ENCODE results near the gene NFIB.

Gene NFIB

DNA sequence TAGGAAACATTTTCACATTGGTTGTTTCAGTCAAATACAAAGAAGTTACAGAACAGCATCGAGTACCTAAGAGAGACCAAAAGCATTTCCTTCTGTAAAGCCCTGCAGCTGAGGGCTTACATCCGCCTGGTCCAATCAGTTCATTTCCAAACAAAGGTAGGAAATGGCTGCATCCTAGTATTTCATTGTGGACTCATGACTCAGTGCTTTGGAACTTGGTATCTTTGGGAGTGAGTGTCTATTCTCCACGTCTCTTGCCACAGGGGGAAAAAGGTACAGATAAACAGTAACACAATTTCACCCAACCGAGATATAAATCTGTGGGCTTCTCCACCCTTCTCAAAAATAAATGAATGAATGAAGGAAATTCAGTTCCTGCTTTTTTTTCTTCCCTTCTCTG is 75.4 kb downstream of the NFIB start:
- no peak for DNase-seq

DNA sequence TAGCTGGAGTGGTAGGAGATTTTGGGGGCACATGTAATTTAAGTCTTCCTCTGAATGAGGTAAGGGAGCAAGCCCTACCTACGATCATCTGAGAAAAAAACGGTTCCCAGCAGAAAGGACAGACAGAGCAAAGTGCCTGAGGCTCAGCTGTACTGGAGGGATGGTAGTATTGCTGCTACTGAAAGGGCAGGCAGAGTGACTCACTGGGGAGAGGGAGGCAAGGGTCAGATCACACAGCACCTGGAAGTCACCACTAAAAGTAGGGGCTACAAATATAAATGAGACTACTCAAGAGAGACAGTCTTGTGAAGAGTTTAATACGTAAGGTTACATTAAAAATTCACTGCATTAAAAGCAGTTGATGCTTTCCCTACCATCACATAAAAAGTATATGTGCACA is 75.9 kb downstream of the NFIB start:
- DNase-seq = no peak

DNA sequence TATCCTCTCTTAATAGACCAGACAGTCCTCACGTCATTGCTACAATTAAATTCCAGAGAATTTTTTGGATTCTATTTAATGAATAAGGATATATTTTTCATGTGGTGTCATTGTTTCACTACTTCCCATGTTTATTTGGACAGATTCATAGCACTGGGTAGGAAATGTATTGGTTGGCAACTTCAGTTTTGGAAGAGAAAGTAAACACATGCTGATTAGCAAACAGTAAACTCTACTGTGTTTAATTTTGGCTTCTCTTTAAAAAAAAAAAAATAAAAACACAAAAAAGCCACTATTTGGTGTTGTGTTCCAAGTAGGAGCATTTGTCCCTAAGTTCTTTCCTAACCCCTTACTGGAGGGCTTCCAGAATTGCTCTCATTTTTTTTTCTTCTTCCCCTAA is 77.3 kb downstream of the NFIB start:
- DNase-seq = no peak

DNA sequence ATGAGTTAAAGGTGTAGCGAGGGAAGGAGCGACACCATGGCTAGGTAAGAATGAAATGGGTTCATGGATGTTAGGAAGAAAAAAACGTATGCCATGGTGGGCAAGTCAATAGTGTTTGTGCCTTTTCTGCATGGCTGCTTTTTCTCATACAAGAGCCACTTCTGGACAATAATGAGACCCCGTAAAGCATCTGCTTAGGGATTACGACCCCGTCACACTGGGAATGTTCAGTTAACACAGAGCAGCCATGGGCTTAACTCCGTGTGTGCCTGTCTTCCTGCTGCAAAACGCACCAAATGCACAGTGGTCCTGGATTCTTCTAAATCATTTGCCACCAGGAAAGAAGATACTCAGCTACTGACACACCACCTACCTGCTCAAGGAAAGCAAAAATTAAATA is 81.8 kb downstream of the NFIB start:
- no peak for DNase-seq

DNA sequence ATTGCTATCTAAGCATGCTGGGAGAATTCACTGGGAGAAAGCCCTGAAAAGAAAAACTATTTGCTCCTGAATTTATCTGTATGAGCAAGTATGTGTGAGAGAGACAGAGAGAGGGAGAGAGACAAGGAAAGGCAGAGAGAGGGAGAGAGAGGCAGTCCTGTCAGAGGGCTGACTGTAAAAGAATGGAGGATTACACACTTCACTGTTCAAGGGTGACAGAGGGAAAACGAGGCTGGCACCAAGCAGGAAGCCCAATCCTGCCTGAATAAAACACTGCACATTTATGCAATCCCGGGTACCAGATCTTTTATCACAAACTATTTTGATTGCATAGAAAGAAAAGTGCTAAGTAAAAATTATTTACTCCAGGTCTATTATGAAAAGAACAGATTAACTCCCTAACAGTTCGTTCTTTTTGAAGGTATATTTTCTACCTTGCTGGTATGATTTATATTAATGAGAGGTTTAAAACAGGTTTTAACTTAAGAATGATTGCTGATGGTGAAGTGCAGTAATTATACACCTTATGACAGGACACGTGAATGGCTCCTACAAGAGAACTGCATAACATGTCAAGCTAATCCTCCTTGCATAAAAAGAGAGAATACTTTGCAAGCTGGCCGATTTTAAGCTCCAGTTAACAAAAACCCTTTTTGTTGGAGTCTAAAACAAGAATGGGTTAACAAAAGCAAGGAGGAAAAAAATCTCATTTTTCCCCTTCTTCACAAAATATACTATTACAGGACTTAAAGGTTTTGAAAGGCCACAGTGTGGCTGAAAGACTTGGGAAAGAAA is 82.5 kb downstream of the NFIB start:
- DNase-seq = no peak

DNA sequence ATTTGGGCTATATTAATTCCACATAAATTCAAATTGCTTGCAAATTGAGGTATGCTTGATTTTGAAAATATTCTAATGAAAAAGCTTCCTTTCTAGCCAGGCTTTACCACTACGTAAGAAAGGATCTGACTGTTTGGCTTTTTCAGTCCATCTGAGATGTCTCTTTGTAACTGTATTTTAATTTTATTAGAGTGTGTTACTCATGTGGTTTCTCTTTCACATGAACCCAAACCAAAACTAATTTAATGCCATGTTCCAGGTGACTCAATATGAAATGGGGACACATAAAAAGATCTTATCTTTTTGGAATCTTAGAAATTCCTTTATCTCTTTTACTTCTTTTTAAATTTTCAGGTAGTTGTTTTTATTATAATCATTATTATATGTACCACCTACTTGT is 85.3 kb downstream of the NFIB start:
- no peak for DNase-seq

DNA sequence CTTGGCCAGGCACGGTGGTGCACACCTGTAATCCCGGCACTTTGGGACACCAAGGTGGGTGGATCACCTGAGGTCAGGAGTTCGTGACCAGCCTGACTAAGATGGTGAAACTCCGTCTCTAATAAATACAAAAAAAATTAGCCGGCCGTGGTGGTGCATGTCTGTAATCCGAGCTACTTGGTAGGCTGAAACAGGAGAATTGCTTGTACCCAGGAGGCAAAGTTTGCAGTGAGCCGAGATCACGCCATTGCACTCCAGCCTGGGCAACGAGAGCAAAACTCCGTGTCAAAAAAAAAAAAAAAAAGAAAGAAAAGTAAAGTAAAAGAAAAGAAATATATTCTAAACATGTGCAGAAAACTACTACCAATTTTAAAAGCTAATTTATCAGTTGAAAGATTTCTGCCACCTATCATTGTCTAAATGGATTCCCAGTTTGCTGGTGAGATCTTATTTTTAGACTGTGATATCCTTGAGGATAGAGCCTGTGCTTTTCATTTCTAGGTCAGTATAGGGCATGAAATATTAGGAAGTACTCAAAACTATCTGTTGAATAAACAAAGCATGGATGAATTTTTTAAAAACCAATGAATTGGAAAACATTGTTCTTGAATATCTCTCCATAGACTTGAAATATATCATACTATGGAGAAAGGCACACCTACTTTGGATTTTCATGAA is 86.9 kb downstream of the NFIB start:
- no peak for DNase-seq

DNA sequence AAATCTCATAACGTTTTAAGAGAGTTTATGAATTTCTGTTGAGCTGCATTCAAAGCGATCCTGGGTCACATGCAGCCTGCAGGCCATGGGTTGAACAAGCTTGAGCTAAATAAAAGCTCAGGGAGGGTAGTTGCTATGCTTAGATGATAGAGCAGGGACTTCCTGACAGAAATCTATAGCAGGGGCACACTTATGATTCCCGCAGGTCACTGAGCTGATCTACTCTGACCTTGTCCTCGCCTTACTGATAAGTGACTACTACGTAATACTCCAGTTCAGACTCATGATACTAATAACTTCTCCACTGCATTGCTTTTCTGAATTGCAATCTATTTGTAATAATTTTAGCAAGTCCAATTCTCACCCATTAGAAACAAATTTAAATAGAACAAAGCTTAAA is 90.9 kb downstream of the NFIB start:
- no peak for DNase-seq

DNA sequence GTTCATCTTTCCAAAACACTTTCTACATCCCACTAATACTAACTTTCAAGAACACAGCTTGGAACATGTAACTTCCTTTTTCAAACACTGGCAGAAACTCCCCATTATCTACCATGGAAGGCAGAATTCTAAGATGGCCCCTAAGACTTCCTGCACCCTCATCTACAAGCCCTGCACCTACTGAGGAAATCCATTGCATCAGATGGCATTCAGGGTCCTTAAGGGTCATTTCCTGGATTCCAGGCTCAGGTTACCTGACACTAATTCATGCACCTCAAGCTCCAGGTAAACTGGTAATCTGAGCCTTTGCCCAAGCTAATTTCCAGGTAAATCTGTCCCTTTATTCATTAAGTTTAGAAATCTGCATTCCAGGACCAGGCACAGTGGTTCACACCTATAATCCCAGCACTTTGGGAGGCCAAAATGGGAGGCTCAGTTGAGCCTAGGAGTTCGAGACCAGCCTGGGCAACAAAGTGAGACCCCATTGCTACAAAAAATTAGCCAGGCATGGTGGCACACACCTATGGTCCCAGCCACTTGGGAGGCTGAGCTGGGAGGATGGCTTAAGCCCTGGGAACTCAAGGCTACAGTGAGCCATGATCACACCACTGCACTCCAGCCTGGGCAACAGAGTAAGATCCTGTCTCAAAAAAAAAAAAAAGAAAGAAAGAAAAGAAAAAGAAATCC is 91.6 kb downstream of the NFIB start:
- DNase-seq = no peak

DNA sequence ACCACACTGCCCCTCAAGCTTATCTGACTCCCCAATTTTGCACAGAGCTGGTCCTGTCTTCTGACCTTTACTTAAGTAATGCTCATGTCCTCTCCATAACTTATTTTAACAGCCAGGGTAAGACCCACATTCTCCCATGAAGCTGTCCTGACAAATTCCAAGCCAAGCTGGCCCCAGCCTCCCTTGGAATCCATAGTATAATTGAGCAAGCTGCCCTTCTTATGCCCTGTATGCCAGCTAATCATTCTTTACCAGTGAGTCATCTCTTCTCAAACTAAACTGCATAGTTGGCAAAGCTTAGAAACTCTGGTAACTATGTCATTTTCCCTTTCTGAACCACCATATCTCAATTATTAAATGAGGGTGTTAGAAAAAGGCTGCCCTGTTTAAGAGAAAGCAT is 92.4 kb downstream of the NFIB start:
- no peak for DNase-seq

DNA sequence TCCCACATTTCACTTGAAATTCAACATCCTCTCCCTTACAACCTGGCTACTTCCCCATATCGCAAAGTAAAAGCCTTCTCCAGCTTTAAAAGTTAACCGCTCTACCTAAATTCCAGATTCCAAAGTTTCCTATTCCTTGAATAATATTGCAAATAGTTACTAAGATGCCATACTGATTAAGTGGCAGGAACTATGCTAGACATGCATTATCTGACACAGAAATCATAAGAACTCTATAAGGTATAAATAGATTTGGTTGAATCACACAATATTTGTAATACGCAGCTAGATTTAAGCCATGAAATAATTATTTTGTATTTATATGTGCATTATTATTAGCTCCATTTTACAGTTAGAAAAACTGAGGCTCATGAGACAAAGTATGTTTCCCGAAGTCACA is 92.8 kb downstream of the NFIB start:
- no peak for DNase-seq

DNA sequence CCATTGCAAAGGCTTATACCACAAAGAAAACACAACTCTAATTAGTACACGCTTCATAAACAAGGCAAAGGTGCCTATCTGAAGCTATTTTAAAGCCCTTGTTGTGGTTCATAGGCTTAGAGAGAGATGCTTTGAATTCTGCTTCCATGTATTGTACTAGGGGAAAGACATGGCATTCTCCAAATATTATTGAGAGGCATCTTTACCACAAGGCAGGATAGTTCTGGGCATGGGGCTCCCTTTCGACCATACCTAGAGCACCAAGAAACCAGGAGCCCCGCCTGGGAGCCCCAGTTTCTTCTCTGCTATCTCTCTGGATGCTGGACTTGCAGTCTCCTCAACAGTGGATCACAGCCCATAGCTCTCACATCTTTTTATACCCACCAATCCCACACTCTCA is 93.7 kb downstream of the NFIB start:
- no peak for DNase-seq

DNA sequence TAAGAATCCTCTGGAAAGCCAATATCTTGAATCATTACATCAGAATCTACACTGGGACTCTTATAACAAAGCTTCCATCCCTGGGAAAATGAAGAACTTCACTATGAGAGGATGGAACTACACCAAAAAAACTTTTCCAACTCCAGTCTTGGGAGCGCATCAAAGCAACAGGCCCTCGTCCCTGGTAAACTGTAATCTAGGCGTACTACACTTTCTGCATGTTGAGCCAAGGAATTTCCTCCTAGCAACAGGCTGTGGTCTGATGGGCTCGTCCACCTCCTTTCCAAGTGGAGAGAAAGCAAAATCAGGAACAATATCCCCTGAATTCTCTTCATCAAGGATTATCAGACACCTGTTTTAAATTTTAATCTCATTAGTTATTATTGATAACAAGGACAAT is 94.1 kb downstream of the NFIB start:
- DNase-seq = no peak

DNA sequence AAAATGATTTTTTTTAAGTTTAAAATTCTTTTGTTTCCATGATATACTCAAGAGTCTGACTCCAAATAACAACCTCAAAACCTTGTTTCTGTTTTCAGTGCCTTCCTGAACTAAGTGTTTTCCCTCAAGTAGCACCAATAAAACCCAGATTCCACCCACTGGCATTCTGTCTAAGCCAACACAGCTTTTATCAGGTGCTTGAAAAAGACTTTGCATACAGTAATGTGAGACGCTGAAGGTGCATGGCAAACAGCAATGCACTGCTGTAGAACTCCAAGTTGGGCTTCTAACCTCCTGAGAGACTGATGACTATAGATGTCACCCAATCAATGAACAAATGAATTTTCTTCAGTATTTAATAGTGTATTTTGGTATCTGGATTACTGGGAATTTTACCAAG is 95.7 kb downstream of the NFIB start:
- no peak for DNase-seq

DNA sequence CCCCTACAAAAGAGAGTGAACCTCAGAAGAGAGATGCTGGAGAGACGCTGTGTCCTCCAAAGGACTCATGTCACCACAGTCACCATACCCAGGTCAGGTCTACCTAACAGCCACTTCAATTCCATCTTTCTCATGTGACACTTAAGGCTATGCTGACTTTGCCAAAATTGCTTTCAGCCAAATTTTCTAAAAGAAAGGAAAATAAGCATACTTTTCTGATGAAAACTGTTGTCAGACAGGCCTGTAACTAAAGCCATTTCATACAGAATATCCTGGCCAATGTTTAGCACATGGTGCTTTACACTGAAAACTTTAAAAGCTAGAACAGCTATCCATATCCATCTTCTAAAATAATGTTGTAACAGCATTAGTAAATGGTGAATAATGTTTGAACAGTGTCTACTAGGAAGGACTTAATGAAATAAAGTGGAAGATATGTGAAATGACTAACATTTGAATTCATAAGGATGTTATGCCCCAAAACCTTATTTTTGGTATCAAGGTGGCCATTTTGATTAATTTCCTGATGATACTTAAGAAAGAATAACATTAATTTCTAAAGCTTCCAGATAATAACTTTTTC is 97.2 kb downstream of the NFIB start:
- DNase-seq = no peak

DNA sequence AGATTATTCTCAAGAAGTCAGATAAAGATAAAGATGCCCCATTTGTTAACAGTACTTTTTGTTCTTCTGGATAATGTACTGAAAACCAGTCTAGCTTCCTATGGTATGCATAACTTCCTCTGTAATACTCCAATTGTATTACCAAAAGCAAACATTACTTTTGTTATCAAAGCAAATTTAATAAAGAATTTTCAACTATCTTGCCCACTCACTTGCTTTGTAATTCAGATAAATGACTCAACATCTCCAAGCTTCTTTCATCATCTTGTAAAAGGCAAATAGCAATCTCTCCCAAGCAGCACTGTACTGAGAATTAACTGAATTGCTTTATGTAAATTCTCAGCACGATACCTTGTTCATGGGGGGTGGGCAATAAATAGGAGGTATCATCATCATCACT is 98.3 kb downstream of the NFIB start:
- no peak for DNase-seq

DNA sequence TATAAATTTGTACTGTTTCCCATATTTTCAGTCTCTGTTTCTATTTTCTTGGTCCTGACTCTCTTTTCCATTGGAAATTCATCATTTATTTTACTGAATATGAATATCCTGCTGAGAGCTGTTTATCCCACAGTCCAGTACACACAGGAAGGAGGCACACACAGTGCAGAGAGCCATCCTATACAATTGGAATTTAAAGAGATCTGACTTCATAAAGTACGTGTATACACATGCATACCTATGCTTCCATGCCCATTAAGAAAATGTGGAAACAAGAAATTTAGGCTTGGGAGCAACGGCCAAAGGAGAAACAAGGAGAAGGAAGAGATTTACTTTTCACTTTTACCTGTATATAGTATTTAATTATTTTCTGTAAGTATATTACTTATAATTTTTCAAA is 99.2 kb downstream of the NFIB start:
- no peak for DNase-seq

DNA sequence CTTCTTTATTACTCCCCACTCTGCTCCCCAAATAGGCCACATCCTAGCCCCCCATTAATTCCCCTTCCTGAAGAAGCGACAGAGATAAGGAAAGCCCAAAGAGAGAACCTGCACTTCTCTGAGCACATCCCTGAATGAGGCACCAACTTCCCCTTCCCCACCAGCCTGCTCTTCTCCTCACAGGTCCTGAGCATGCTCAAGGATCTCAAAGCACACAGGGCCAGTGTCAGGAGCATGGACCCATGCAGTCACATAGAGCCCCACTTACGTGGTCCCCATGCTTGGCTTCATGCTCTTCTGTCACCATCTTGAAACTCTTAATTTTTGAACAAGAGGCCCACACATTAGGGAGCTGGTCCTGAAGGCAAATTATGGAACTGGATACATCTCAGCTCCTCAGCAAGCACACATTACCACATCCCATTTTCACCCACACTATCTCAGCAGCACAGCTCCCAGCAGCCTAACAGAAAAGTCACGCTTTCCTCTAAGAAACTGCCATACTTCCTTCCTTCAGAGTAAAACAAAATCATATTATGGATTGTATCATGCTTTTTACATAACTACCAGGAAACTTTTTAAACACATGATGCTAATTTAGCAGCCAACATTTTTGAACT is 99.8 kb downstream of the NFIB start:
- DNase-seq = no peak

DNA sequence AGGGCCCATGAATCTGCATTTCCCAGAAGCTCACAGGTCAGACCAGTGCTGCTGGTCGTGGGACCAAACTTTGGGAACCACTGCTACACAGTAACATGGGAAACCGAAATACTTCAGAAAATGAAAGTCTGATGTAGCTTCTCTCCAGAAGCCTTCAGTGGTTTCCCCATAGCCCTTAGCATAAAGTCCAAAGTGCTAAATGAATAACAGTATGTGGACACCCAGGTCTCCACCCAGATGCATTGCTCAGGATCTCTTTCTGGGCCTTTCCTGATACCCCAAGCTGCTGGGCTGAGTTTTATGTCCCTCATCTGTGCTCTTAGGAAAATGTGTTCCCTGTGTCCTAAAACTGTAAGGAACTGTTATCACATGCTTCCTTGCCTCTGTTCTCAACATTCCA is 100.4 kb downstream of the NFIB start:
- DNase-seq = no peak

DNA sequence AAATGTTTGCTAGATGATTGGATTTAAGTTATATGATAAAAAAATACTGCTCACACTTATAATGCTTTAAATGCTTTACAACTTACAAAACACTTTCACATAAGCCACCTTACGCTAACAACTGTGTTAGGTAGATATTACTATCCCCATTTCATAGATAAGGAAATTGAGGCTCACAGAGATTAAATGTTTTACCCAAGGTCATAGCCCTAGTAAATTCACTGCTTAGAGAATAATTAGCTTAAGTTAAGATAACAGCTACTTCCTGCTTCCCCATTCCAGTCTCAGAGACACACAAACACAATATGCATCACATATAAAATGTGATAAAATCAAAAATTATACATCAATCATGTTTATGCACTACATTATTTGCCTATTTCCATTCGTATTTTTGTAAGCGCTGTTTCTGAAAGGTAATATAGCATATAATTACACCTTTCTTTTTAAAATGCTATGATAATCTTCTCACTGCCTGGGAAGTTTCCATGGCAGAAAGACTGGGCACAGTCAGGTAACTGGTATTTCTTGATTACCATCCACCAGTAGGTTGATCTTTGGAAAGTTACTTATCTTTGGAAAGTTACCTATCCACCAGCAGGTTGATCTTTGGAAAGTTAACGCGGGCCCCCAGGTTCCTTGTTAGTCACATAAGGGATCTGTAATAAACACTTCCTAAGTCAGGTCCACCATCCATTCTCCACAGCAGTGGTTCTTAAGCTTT is 101.1 kb downstream of the NFIB start:
- no peak for DNase-seq

DNA sequence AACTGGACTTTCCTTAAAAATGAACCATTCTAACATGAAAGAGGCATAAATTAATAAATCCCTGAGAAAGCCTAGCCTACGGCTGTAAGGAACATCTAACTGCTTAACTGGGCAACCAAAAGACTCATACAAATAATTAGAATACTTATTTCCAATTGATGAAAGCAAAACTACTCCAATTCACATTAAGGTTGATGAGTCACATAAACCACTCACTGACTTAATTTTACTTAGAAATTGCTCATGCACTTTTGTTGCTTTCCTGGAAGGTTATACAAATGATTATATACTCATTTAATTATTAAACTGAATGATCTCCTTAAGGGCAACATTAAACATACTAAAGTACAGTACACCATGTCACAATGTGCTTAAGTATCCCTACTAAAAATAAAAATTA is 101.9 kb downstream of the NFIB start:
- no peak for DNase-seq

DNA sequence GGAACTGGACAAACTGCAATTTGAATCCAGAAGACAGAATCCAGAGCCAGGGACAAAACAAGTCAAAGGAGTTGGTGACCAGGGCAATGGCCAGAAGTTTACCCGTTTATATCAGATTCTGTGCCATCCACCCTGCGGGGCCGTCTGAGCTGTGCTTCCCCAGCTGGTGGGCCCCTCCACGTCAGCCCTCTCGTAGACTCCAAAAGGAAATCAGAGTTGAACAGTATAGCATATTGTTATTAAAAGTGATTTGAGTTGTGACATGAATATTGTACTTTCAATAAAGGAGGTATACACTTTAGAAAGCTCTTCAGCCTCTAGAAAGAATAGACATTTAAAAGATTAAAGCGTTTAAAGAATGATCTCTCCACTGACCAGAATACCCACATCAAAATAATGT is 102.4 kb downstream of the NFIB start:
- DNase-seq = no peak

DNA sequence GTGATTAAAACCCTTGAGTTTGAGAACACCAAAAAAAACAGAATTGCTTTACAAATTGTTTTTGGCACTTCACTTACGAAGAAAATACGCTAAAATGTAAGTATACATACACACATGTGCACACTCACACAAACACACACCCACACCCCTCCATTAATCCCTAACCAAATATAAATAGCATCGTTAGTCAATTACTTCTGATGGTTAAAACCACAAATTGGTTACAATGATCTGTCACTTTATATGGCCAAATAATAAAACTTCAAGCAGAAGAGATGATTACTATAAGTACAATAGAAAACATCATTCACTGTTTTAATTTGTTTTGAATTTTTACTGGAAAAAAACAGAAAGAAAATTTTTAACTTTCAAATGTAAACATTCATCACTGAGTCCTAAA is 103.5 kb downstream of the NFIB start:
- DNase-seq = no peak

Data from suppressor macrophage (primary cell).